Epithelial cell of esophagus (primary cell): Measurements from ENCODE around the gene LIMA1.
"Not testable (repeated sequence)": the region's sequence is repeated elsewhere in the genome, so short reads cannot be mapped to it uniquely, and the experiment has no call there.

ENCODE experiments used
- DNase-seq: peaks from one replicate; pipeline ENCODE4 v3.0.0; 2010; ENCODE audit warnings: low read depth
- H3K4me3 ChIP-seq: 2 replicates; pipeline ENCODE4 v1.5.1; 2011; ENCODE audit warnings: mild to moderate bottlenecking, low read length, control low read depth
- CTCF ChIP-seq: IDR thresholded peaks from 2 replicates; pipeline ENCODE4 v1.5.1; 2011; ENCODE audit warnings: low read depth, mild to moderate bottlenecking, low read length, control low read depth, inconsistent platforms; ENCODE audit not compliant: insufficient read depth; ENCODE audit errors: missing control alignments

LIMA1 gene

GRCh38 chr12:50317203-50317602 lies 33.9 kb upstream of the LIMA1 start:
- TF ChIP-seq CTCF: peak; percentile 15
- H3K4me3 ChIP-seq: no peak overlapping the region
- no peak for DNase-seq

GRCh38 chr12:50315803-50316202 lies 32.5 kb upstream of the LIMA1 start:
- no peak for TF ChIP-seq CTCF
- no peak for DNase-seq
- H3K4me3 ChIP-seq: no peak overlapping the region

- H3K4me3 ChIP-seq: no peak overlapping the region
- TF ChIP-seq CTCF: peak; percentile 56
- DNase-seq: peak; percentile 45
These were observed 31.5 kb upstream of the LIMA1 start for GRCh38 chr12:50314636-50315312.

GRCh38 chr12:50313971-50314370 lies 30.7 kb upstream of the LIMA1 start:
- not testable (repeated sequence) for DNase-seq, H3K4me3 ChIP-seq

- DNase-seq: peak; percentile 55
- no peak for TF ChIP-seq CTCF
- no peak overlapping the region for H3K4me3 ChIP-seq
These were observed 30.1 kb upstream of the LIMA1 start for GRCh38 chr12:50313256-50313931.

GRCh38 chr12:50311858-50312609 lies 28.7 kb upstream of the LIMA1 start:
- H3K4me3 ChIP-seq: not testable (repeated sequence)
- peak; percentile 58 for DNase-seq

GRCh38 chr12:50309950-50310349 lies 26.6 kb upstream of the LIMA1 start:
- no peak overlapping the region for H3K4me3 ChIP-seq
- no peak for TF ChIP-seq CTCF
- no peak for DNase-seq
